HG03280 (cell line): Measurements from ENCODE around the gene PCYOX1L.

Experiments
- ATAC-seq: cut with Tn5 transposase; IDR thresholded peaks from one replicate; pipeline ENCODE4 v1.9.1; 2021; ENCODE audit warnings: mild to moderate bottlenecking, moderate library complexity; ENCODE audit not compliant: unreplicated experiment

Gene PCYOX1L

DNA sequence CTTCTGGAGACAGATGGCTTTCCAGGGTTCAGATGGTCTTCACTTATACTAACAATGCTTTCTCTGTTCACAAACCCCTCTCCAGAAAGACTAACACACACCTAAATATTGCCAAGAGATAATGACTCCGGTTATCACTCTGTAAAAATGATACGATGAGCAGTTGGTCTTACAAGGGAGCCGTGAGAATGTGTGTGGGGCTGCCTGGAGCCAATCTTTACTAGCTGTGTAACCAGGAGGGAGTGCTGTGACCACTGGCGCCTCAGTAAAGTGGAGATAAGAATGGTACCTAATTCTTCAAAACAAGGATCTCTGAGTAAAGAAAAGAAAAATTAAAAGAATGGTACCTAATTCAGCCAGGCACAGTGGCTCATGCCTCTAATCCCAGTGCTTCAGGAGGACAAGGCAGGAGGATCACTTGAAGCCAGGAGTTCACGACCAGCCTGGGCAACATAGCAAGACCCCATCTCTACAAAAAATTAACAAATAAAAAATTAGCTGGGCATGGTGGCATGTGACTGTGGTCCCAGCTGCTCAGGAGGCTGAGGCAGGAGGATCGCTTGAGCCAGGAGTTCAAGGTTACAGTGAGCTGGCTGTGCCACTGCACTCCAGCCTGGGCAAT lies 61.2 kb downstream of the PCYOX1L start:
- no peak for ATAC-seq
